ENCODE measurements around the gene CERK.

DNA sequence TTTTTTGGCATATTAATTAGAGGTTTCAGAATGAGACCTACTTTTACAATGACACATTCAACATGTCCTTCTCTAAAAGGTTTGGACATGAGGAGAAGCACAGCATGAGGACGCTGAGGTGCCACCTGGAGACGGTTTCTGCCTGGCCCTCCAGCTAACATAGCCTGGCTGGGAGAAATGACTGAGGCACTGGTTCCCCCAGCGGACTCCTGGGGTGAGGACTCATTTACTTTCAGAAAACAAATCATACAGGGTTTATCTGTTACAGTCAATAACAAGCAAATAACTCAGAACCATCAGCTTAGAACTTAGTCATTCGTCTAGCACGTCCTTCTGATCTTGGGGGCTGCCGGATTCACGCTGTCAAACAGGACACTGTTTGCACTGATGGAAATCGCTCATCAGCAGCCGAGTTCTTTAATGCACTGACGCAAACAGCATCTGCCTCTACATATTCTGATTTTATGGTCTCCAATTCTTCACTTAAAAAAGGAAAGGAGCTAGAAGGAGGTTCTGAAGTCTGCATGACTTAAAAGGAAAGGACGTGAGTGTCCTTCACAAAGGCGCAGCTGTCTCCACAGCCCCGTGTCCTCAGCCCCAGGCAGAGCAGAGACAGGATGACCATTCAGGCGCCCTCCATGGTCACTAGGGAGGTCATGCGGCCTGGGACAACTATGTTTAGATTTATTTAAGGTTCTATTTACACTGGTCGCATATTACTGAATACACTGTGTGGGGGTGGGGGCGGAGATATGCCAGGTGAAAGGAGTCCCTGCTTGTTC lies 44.2 kb downstream of the CERK start:
- TF ChIP-seq CTCF (IDR thresholded peaks at IDR 0.05), result no peak
- TF ChIP-seq POLR2A (IDR thresholded peaks at IDR 0.05), result no peak
